ENCODE measurements around the gene POLR3A.
"Not testable (repeated sequence)": the region's sequence is repeated elsewhere in the genome, so short reads cannot be mapped to it uniquely, and the experiment has no call there.

POLR3A gene

GRCh38 chr10:78015546-78015945 lies 13.8 kb downstream of the POLR3A start:
- DNase-seq = no peak

- DNase-seq = no peak
These were observed 15.8 kb downstream of the POLR3A start for GRCh38 chr10:78013564-78013963.

- DNase-seq = no peak
These were observed 18.2 kb downstream of the POLR3A start for GRCh38 chr10:78011065-78011464.

GRCh38 chr10:78010278-78010677 lies 19.0 kb downstream of the POLR3A start:
- no peak for DNase-seq

- no peak for DNase-seq
These were observed 19.7 kb downstream of the POLR3A start for GRCh38 chr10:78009662-78010061.

GRCh38 chr10:78007172-78007571 lies 22.1 kb downstream of the POLR3A start:
- no peak for DNase-seq

- DNase-seq = no peak
These were observed 24.9 kb downstream of the POLR3A start for GRCh38 chr10:78004215-78005026.

- no peak for DNase-seq
These were observed 26.6 kb downstream of the POLR3A start for GRCh38 chr10:78002541-78003288.

- DNase-seq = no peak
These were observed 28.3 kb downstream of the POLR3A start for GRCh38 chr10:78000956-78001472.

- DNase-seq = no peak
These were observed 29.1 kb downstream of the POLR3A start for GRCh38 chr10:78000206-78000605.

- not testable (repeated sequence) for DNase-seq
These were observed 30.5 kb downstream of the POLR3A start for GRCh38 chr10:77998780-77999179.

- no peak for DNase-seq
These were observed 35.7 kb downstream of the POLR3A start for GRCh38 chr10:77993620-77994019.

- DNase-seq = no peak
These were observed 40.1 kb downstream of the POLR3A start for GRCh38 chr10:77989081-77989724.

GRCh38 chr10:77987671-77988255 lies 41.6 kb downstream of the POLR3A start:
- no peak for DNase-seq

- DNase-seq = no peak
These were observed 44.3 kb downstream of the POLR3A start for GRCh38 chr10:77984986-77985385.

GRCh38 chr10:77983384-77984341 lies 45.7 kb downstream of the POLR3A start:
- no peak for DNase-seq

GRCh38 chr10:77981281-77981680 lies 48.0 kb downstream of the POLR3A start:
- DNase-seq = no peak

- DNase-seq = no peak
These were observed 50.1 kb downstream of the POLR3A start for GRCh38 chr10:77979221-77979620.

GRCh38 chr10:77978360-77978759 lies 51.0 kb downstream of the POLR3A start:
- DNase-seq = no peak

GRCh38 chr10:77977934-77978333 lies 51.4 kb downstream of the POLR3A start:
- DNase-seq = no peak

GRCh38 chr10:77977016-77977415 lies 52.3 kb downstream of the POLR3A start:
- no peak for DNase-seq

Data from islet precursor cell (in vitro differentiated cells).